Nucleus accumbens (tissue), 56 donors: ENCODE data around the gene CTDSPL.
"Not testable (repeated sequence)": the region's sequence is repeated elsewhere in the genome, so short reads cannot be mapped to it uniquely, and the experiment has no call there.

Source experiments
- DNase-seq, 56 donors: peaks; one replicate each; lab custom pipeline; 2025; lab: John Stamatoyannopoulos, UW

CTDSPL gene

GRCh38 chr3:37981348-37981664 is 119.6 kb downstream of the CTDSPL start:
- DNase-seq: no peak

- no peak for DNase-seq
Observed at GRCh38 chr3:37982331-37982730, 120.7 kb downstream of the CTDSPL start.

- DNase-seq: no peak
Observed at GRCh38 chr3:37984051-37984450, 122.4 kb downstream of the CTDSPL start.

- no peak for DNase-seq
Observed at GRCh38 chr3:37984596-37984995, 122.9 kb downstream of the CTDSPL start.

GRCh38 chr3:37985637-37986320 is 124.1 kb downstream of the CTDSPL start:
- DNase-seq: no peak

- DNase-seq: no peak
Observed at GRCh38 chr3:37986479-37987314, 125.0 kb downstream of the CTDSPL start.

GRCh38 chr3:37987315-37987697 is 125.6 kb downstream of the CTDSPL start:
- no peak for DNase-seq

GRCh38 chr3:37987751-37988179 is 126.1 kb downstream of the CTDSPL start:
- DNase-seq: no peak

GRCh38 chr3:37988376-37988775 is 126.7 kb downstream of the CTDSPL start:
- not testable (repeated sequence) for DNase-seq

- no peak for DNase-seq
Observed at GRCh38 chr3:37988931-37989525, 127.3 kb downstream of the CTDSPL start.

GRCh38 chr3:37989821-37990480 is 128.3 kb downstream of the CTDSPL start:
- no peak for DNase-seq

- DNase-seq: no peak
Observed at GRCh38 chr3:37990527-37990926, 128.8 kb downstream of the CTDSPL start, which contains the start of gene VILL. VILL (plus strand) TSS chr3:37990786; CDS start chr3:37993673, 2,887 bp downstream.

GRCh38 chr3:37991109-37991508 is 129.4 kb downstream of the CTDSPL start:
- DNase-seq: no peak

GRCh38 chr3:37991823-37992222 is 130.1 kb downstream of the CTDSPL start:
- DNase-seq: no peak

GRCh38 chr3:37992271-37993066 is 130.8 kb downstream of the CTDSPL start:
- DNase-seq: no peak

GRCh38 chr3:37993067-37993455 is 131.4 kb downstream of the CTDSPL start:
- no peak for DNase-seq

GRCh38 chr3:37993460-37993819 is 131.8 kb downstream of the CTDSPL start:
- DNase-seq: no peak

- peak in 50 of 56 donors; percentile 3 to 80 (median 54) for DNase-seq
Observed at GRCh38 chr3:37993820-37994638, 132.3 kb downstream of the CTDSPL start.

GRCh38 chr3:37994639-37994972 is 132.9 kb downstream of the CTDSPL start:
- no peak for DNase-seq
